Measurements from ENCODE around the gene JAG2. TPM values are rescaled to one million over a fixed set of nuclear protein-coding genes. Genes with fewer than 3 reads are reported as not detected.

JAG2 gene
- total and polyA plus RNA-seq, 3 donors from 2014 or later, result 12.9 to 21.3 (median 20.4) TPM

DNA sequence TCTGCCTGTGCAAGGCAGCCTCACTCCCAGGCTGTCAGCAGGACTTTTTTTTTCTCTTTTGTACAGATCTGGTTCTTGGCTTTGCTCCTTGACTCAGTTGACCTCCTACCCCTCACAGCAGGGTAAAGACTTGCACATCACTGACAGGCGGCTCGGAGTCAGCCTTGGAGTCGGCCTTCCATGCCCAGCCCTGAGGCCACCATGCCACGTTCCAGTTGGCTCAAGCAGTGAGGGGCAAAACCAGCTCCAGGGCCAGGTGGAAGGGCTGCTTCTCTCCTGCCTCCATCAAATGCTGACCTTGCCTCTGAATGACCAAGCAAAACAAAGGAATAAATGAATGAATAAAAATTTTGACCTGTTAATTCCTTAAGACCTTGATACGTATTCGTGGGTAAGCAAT, 27.6 kb downstream of the JAG2 start:
- no peaks in the 10 kb centered on the region for H3K4me1 ChIP-seq
- no peak overlapping the region for H3K4me3 ChIP-seq
- intact Hi-C loops (cut with DNase I; ENCODE audit: low total_unique reads), result no loop called here
- H3K27ac ChIP-seq, result no peak overlapping the region
- H3K36me3 ChIP-seq (ENCODE audit: low read depth, missing control alignments), result no peaks in the 10 kb centered on the region
- DNase-seq, result no peak
- no peak for TF ChIP-seq POLR2A (IDR thresholded peaks at IDR 0.05)
- TF ChIP-seq, protein P1, sequence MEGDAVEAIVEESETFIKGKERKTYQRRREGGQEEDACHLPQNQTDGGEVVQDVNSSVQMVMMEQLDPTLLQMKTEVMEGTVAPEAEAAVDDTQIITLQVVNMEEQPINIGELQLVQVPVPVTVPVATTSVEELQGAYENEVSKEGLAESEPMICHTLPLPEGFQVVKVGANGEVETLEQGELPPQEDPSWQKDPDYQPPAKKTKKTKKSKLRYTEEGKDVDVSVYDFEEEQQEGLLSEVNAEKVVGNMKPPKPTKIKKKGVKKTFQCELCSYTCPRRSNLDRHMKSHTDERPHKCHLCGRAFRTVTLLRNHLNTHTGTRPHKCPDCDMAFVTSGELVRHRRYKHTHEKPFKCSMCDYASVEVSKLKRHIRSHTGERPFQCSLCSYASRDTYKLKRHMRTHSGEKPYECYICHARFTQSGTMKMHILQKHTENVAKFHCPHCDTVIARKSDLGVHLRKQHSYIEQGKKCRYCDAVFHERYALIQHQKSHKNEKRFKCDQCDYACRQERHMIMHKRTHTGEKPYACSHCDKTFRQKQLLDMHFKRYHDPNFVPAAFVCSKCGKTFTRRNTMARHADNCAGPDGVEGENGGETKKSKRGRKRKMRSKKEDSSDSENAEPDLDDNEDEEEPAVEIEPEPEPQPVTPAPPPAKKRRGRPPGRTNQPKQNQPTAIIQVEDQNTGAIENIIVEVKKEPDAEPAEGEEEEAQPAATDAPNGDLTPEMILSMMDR (IDR thresholded peaks at IDR 0.05), result no peak
- no peaks in the 10 kb centered on the region for H3K9me3 ChIP-seq
- H3K27me3 ChIP-seq, result no peaks in the 10 kb centered on the region
- 88 to 94% methylated on average over 6 of the region's 6 CpGs for WGBS, 2 donors

DNA sequence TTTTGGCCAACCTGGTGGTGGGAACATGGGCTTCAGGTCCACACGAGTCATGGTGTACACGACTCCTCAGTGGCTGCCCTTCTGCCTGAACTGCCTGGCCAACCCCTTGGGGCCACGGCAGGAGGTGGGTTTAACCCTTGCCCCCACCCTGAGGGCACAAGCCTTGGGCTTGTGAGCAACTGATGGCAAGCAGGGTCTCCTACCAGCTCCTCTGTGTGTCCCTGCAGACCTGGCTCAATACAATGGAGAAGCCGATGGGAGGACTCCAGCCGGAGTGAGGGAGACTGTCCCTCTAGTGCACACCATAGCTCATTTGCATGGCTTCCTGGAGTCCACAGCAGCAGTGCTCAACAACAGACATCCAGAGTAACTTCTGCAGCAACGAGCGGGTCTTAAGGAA, 28.0 kb downstream of the JAG2 start:
- DNase-seq, result no peak
- Histone ChIP-seq H3K27ac (no peak overlapping the region), H3K36me3 (ENCODE audit: low read depth, missing control alignments) (no peaks in the 10 kb centered on the region), H3K4me3 (no peak overlapping the region), H3K9me3 (no peaks in the 10 kb centered on the region), H3K27me3 (no peaks in the 10 kb centered on the region), H3K4me1 (no peaks in the 10 kb centered on the region)
- WGBS, 2 donors, result 95 to 100% methylated on average over 4 to 7 of the region's 7 CpGs
- intact Hi-C loops (cut with DNase I; ENCODE audit: low total_unique reads), result no loop called here
- no peak for TF ChIP-seq POLR2A (IDR thresholded peaks at IDR 0.05)

DNA sequence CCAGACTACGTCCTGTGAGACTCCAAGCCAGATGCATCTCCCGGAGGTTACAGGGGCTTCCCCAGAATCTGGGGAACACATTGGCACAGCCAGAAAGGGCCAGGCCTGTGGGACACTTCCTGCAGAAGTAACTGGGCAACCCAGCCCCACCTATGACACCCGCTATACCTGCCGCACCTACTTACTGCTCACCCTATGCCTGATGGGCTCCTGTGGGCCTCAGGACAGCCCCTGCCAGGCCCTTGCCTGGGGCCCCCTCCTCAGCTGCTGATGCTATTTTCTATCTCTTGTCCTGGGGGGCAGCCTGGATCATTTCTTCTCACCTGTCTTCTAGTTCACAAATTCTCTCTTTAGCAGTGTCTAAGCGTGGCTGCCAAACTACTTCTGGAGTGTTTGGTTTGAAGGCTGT, 28.7 kb downstream of the JAG2 start:
- Histone ChIP-seq H3K27me3 (no peaks in the 10 kb centered on the region), H3K4me1 (no peaks in the 10 kb centered on the region), H3K9me3 (no peaks in the 10 kb centered on the region), H3K4me3 (no peak overlapping the region), H3K27ac (no peak overlapping the region), H3K36me3 (ENCODE audit: low read depth, missing control alignments) (no peaks in the 10 kb centered on the region)
- intact Hi-C loops (cut with DNase I; ENCODE audit: low total_unique reads), result no loop called here
- DNase-seq, result no peak
- TF ChIP-seq, protein P1 (IDR thresholded peaks at IDR 0.05), result no peak
- no peak for TF ChIP-seq POLR2A (IDR thresholded peaks at IDR 0.05)
- WGBS, 2 donors, result 98 to 100% methylated on average over 5 of the region's 5 CpGs

DNA sequence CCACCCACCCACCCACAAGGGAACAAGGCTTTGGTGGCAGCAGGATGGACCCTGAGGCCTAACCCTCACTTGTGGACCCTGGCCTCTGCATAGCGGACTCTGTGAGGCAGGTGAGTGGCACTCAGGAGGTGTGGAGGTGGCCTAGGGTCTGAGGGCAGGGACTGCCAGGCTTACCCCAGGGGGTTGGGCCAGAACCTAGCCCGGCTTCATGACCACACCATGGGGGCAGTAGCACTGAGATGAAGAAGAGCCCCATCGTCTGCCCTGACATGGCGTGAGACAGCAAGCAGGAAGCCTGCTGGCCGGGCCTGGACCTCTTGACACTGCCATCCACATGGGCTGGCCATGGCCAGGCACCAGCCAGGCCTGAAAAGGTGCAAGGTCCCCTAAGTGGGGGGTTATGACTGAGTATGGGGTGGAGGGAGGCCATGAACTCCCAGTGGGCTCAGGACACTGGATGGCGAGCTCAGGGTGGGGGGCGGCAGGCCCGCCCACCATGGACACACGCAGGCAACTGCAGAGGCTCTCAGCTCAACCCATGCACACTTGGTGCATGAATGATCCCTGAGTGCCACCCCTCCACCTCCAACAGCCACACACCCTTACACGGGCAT, 29.3 kb downstream of the JAG2 start:
- H3K4me1 ChIP-seq, result no peaks in the 10 kb centered on the region
- no peaks in the 10 kb centered on the region for H3K9me3 ChIP-seq
- DNase-seq, result no peak
- no peak overlapping the region for H3K4me3 ChIP-seq
- no peaks in the 10 kb centered on the region for H3K27me3 ChIP-seq
- TF ChIP-seq, protein P1 (IDR thresholded peaks at IDR 0.05), result no peak
- TF ChIP-seq POLR2A (IDR thresholded peaks at IDR 0.05), result no peak
- H3K27ac ChIP-seq, result no peak overlapping the region
- H3K36me3 ChIP-seq (ENCODE audit: low read depth, missing control alignments), result no peaks in the 10 kb centered on the region
- intact Hi-C loops (cut with DNase I; ENCODE audit: low total_unique reads), result no loop called here
- WGBS, 2 donors, result 81 to 88% methylated on average over 4 to 10 of the region's 10 CpGs

DNA sequence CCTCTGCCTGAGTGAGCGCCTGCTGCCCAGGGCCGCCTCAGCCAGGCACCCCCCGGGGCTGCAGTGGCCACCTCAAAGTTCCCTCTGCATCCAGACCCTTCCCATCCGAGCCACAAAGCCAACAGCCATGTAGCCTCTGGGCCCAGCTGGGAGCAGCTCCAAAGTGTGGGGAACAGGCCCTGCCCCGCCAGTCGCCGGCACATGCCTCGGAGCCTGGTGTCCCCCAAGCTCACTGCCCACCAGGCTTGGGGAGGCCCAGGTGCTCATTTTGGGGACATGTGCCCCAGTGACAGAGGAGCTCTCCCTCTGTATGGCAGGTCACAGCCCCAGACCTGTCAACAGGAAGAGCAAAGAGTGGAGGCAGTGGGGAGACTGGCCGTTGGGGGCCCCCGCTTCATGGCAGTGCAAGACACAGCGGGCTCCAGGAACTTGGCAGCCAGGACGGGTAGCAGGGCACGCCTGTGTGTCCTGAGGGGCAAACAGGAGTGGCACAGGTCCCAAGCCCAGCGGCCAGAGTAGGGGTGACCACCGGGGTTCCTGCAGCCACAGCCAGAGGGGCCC, 29.9 kb downstream of the JAG2 start:
- H3K27me3 ChIP-seq, result no peaks in the 10 kb centered on the region
- no peak for TF ChIP-seq POLR2A (IDR thresholded peaks at IDR 0.05)
- TF ChIP-seq, protein P1 (IDR thresholded peaks at IDR 0.05), result no peak
- intact Hi-C loops (cut with DNase I; ENCODE audit: low total_unique reads), result no loop called here
- H3K36me3 ChIP-seq (ENCODE audit: low read depth, missing control alignments), result no peaks in the 10 kb centered on the region
- no peak overlapping the region for H3K4me3 ChIP-seq
- no peak overlapping the region for H3K27ac ChIP-seq
- no peaks in the 10 kb centered on the region for H3K4me1 ChIP-seq
- DNase-seq, result no peak
- 96 to 98% methylated on average over 11 to 14 of the region's 15 CpGs for WGBS, 2 donors
- no peaks in the 10 kb centered on the region for H3K9me3 ChIP-seq

Data from testis (tissue), 3 donors.